B cell (primary cell): ENCODE data around the gene HOXD8. TPM values are rescaled to one million over a fixed set of nuclear protein-coding genes. Genes with fewer than 3 reads are reported as not detected.

Experiments
- ATAC-seq: fragments of 200-7000 bp; cut with Tn5 transposase; one replicate; pipeline ENCODE4 v1.10.0; 2021; ENCODE audit warnings: low read depth, mild to moderate bottlenecking, moderate number of reproducible peaks, moderate library complexity
- CTCF ChIA-PET: fragments of 350-600 bp; sonication (Branson Sonifier 250); formaldehyde crosslinking; loops from one replicate; lab custom pipeline; 2021; ENCODE audit warnings: antibody characterized with exemption, inconsistent platforms; lab: Charles Lee
- POLR2A ChIA-PET: fragments of 350-600 bp; sonication (Branson Sonifier 250); formaldehyde crosslinking; loops from one replicate; lab custom pipeline; 2021; ENCODE audit warnings: antibody characterized with exemption; lab: Charles Lee
- DNase-seq: peaks from one replicate; pipeline ENCODE4 v3.0.0; 2013
- H2AFZ ChIP-seq: 2 replicates; pipeline ENCODE4 v1.6.1; 2012; ENCODE audit warnings: mild to moderate bottlenecking, low read depth, low read length; ENCODE audit not compliant: insufficient read depth, poor library complexity, severe bottlenecking
- H3K27ac ChIP-seq, 2 donors: 1 replicate in 1 of 2; 2 replicates in 1 of 2; pipeline ENCODE4 v1.5.1; 2012 to 2013; ENCODE audit warnings: low read length in 2 of 2, mild to moderate bottlenecking in 2 of 2, moderate library complexity in 1 of 2
- H3K27me3 ChIP-seq, 4 experiments: fragments of 200-600 bp in 1 of 4; sonication (generic) in 1 of 4; replicated peaks in 1 of 4; 1 replicate in 2 of 4; 2 replicates in 2 of 4; pipeline versions ENCODE4 v1.6.1 to v1.7.0; 2013 to 2016; ENCODE audit warnings: low read length in 3 of 4, mild to moderate bottlenecking in 2 of 4, mixed read lengths in 1 of 4, moderate library complexity in 1 of 4; ENCODE audit not compliant: insufficient read depth in 4 of 4, control insufficient read depth in 3 of 4; ENCODE audit errors: control extremely low read depth in 1 of 4
- H3K36me3 ChIP-seq, 2 experiments: replicated peaks in 1 of 2; 1 replicate in 1 of 2; 2 replicates in 1 of 2; pipeline versions ENCODE4 v1.6.1 to v1.7.1; 2013; ENCODE audit warnings: low read length in 1 of 2; ENCODE audit not compliant: insufficient read depth in 2 of 2, control insufficient read depth in 1 of 2; ENCODE audit errors: control extremely low read depth in 1 of 2, extremely low read depth in 1 of 2
- H3K4me1 ChIP-seq, 2 donors: fragments of 200-600 bp in 1 of 2; sonication (generic) in 1 of 2; 1 replicate in 1 of 2; 2 replicates in 1 of 2; pipeline versions ENCODE4 v1.5.1 to v1.6.1; 2013 to 2017; ENCODE audit warnings: low read length in 2 of 2; ENCODE audit not compliant: control insufficient read depth in 2 of 2, insufficient read depth in 2 of 2
- H3K4me2 ChIP-seq: replicated peaks from 2 replicates; pipeline ENCODE3; 2012; ENCODE audit warnings: mild to moderate bottlenecking, low read depth, low read length; ENCODE audit not compliant: poor library complexity, severe bottlenecking
- H3K4me3 ChIP-seq, 5 experiments: fragments of 200-600 bp in 1 of 5; sonication (generic) in 1 of 5; 1 replicate in 3 of 5; 2 replicates in 2 of 5; pipeline versions ENCODE4 v1.5.1 to v1.7.0; 2011 to 2016; ENCODE audit warnings: low read length in 4 of 5, mild to moderate bottlenecking in 4 of 5, low read depth in 2 of 5, control low read depth in 1 of 5, moderate library complexity in 1 of 5; ENCODE audit not compliant: insufficient read depth in 1 of 5; ENCODE audit errors: control extremely low read depth in 1 of 5, extremely low read depth in 1 of 5
- H3K79me2 ChIP-seq: fragments of 200-600 bp; sonication (generic); one replicate; pipeline ENCODE4 v1.6.0; 2016; ENCODE audit warnings: low read length; ENCODE audit not compliant: control insufficient read depth, insufficient read depth
- H3K9ac ChIP-seq: fragments of 200-600 bp; sonication (generic); 2 replicates; pipeline ENCODE4 v1.6.1; 2017; ENCODE audit warnings: mild to moderate bottlenecking, low read length, moderate library complexity
- H3K9me3 ChIP-seq, 3 donors: one replicate each; pipeline versions ENCODE4 v1.6.1 to v1.7.1; 2013; ENCODE audit warnings: low read length in 2 of 3; ENCODE audit not compliant: control insufficient read depth in 2 of 3, insufficient read depth in 1 of 3; ENCODE audit errors: control extremely low read depth in 1 of 3
- H4K20me1 ChIP-seq: 2 replicates; pipeline ENCODE4 v1.6.0; 2012; ENCODE audit warnings: mild to moderate bottlenecking, low read length; ENCODE audit not compliant: insufficient read depth, control insufficient read depth, poor library complexity, severe bottlenecking
- H3K27ac Mint-ChIP-seq: one replicate; pipeline ENCODE4 v1.8.0; 2021; ENCODE audit warnings: mixed read lengths
- H3K27me3 Mint-ChIP-seq: one replicate; pipeline ENCODE4 v1.8.0; 2021; ENCODE audit warnings: mixed read lengths
- H3K4me1 Mint-ChIP-seq: one replicate; pipeline ENCODE4 v1.8.0; 2021; ENCODE audit warnings: mixed read lengths
- H3K4me3 Mint-ChIP-seq: one replicate; pipeline ENCODE4 v1.8.0; 2021; ENCODE audit warnings: mixed read lengths
- H3K9me3 Mint-ChIP-seq: one replicate; pipeline ENCODE4 v1.8.0; 2022; ENCODE audit warnings: mixed read lengths; ENCODE audit not compliant: insufficient read depth
- CTCF ChIP-seq: fragments of 200-600 bp; IDR thresholded peaks from one replicate; pipeline ENCODE4 v1.8.0; 2022; ENCODE audit warnings: antibody characterized with exemption, mild to moderate bottlenecking
- EZH2 ChIP-seq: IDR thresholded peaks from 2 replicates; pipeline ENCODE4 v1.6.1; 2012; ENCODE audit warnings: borderline replicate concordance, low read depth, mild to moderate bottlenecking, moderate library complexity, low read length; ENCODE audit not compliant: insufficient read depth, poor library complexity, severe bottlenecking
- WGBS: methylation state at CpG from one replicate; pipeline ENCODE4 v1.1.5; 2013; ENCODE audit warnings: missing lambda C conversion rate; ENCODE audit not compliant: insufficient coverage; 5-methylcytosine and 5-hydroxymethylcytosine counted together
- intact Hi-C: fragments of 100-400 bp; cut with micrococcal nuclease; formaldehyde crosslinking; loops from one replicate; pipeline ENCODE4 v1.10.0; 2022
- polyA plus RNA-seq: library from polyadenylated mRNA; depleted of rRNA; stranded (reverse); fragments of >200 nt; gene quantifications from 2 replicates; pipeline ENCODE4 v1.2.3, GENCODE V29; 2012
- total RNA-seq, 2 donors: library from RNA; stranded (reverse); fragments of 120-200 nt in 1 of 2; gene quantifications; 1 replicate in 1 of 2; 2 replicates in 1 of 2; pipeline versions ENCODE4 v1.2.3 to v1.2.4, GENCODE V29; 2013 to 2022

The HOXD8 gene
- total and polyA plus RNA-seq, 2 donors (not counting 1 experiment from before 2014, with no cell fraction given) = not detected

GRCh38 chr2:176115883-176116813, 13.4 kb upstream of the HOXD8 start, which contains the start of gene HOXD10:
Gene HOXD10, plus strand, starts transcription at chr2:176116778. Its CDS starts 56 bp downstream, at chr2:176116834.
- no peak within 1 kb of the TSS for H3K9ac ChIP-seq
- Mint-ChIP-seq H3K4me3 (no peak within 1 kb of the TSS), H3K27ac (peak within 1 kb of the TSS; percentile 42), H3K27me3 (peaks cover 84% of the 10 kb centered on the region), H3K9me3 (peaks cover 2% of the 10 kb centered on the region), H3K4me1 (peaks cover 7% of the 10 kb centered on the region)
- no peaks in the 10 kb centered on the region for H3K79me2 ChIP-seq
- H4K20me1 ChIP-seq = no peaks in the 10 kb centered on the region
- peaks cover 0 to 95% (median 75%) of the 10 kb centered on the region in 4 experiments for H3K27me3 ChIP-seq
- TF ChIP-seq EZH2 (no peak), CTCF (no peak)
- intact Hi-C loops = no loop called here
- no peaks in the 10 kb centered on the region for H3K36me3 ChIP-seq
- 13% methylated on average over 65 of the region's 66 CpGs for WGBS
- ChIA-PET CTCF (interaction anchor here (1.7 kb wide), 1 partner anchor 1032 kb away, joined by 3 read pairs; no protein-coding TSS in a partner anchor), POLR2A (no interaction called here)
- no peak within 1 kb of the TSS for H3K4me2 ChIP-seq
- peaks cover 0 to 9% of the 10 kb centered on the region in 2 donors for H3K4me1 ChIP-seq
- no peak within 1 kb of the TSS for H2AFZ ChIP-seq
- DNase-seq (no peak), ATAC-seq (no peak)
- H3K27ac ChIP-seq = no peak within 1 kb of the TSS
- H3K4me3 ChIP-seq = no peak within 1 kb of the TSS
- peaks cover 0 to 58% (median 2%) of the 10 kb centered on the region in 3 donors for H3K9me3 ChIP-seq
